Transverse colon (tissue), 4 donors: ENCODE results near the gene PADI6. TPM values are rescaled to one million over a fixed set of nuclear protein-coding genes. Genes with fewer than 3 reads are reported as not detected.

Source experiments
- DNase-seq: peaks from one replicate; pipeline ENCODE4 v3.0.0-alpha.2; 2019
- H3K27ac ChIP-seq, 4 donors: fragments of 200-600 bp; sonication (generic); 2 replicates each; pipeline ENCODE4 v1.5.1; 2016 to 2018; ENCODE audit warnings: inconsistent platforms in 4 of 4
- H3K27me3 ChIP-seq: fragments of 200-600 bp; sonication (generic); 2 replicates; pipeline ENCODE4 v1.5.1; 2017; ENCODE audit warnings: inconsistent platforms
- H3K36me3 ChIP-seq, 4 donors: fragments of 200-600 bp; sonication (generic); 2 replicates each; pipeline ENCODE4 v1.5.1; 2017 to 2019; ENCODE audit warnings: inconsistent platforms in 4 of 4
- H3K4me1 ChIP-seq, 4 donors: fragments of 200-600 bp; sonication (generic); 2 replicates each; pipeline ENCODE4 v1.5.1; 2017 to 2020; ENCODE audit warnings: inconsistent platforms in 4 of 4
- H3K4me3 ChIP-seq, 4 donors: fragments of 200-600 bp; sonication (generic); 1 replicate in 1 of 4; 2 replicates in 3 of 4; pipeline versions ENCODE4 v1.5.1 to v1.6.1; 2017 to 2019; ENCODE audit warnings: inconsistent platforms in 4 of 4
- H3K9me3 ChIP-seq, 2 donors: fragments of 200-600 bp; sonication (generic); 2 replicates each; pipeline ENCODE4 v1.5.1; 2017 to 2019; ENCODE audit warnings: inconsistent platforms in 2 of 2
- EP300 ChIP-seq: sonication (generic); formaldehyde crosslinking; IDR thresholded peaks from one replicate; pipeline ENCODE4 v1.6.1; 2017; ENCODE audit warnings: antibody characterized with exemption, low read depth
- POLR2A ChIP-seq: fragments of 450-650 bp; IDR thresholded peaks from one replicate; pipeline ENCODE4 v1.6.1; 2016; ENCODE audit warnings: antibody characterized with exemption, mild to moderate bottlenecking, moderate library complexity
- POLR2AphosphoS5 ChIP-seq, 3 donors: sonication (generic); formaldehyde crosslinking; IDR thresholded peaks; one replicate each; pipeline ENCODE4 v1.6.1; 2016; ENCODE audit warnings: antibody characterized with exemption in 3 of 3
- WGBS, 2 donors: methylation state at CpG; one replicate each; pipeline ENCODE4 v1.1.5; 2018; ENCODE audit warnings: low coverage in 1 of 2; 5-methylcytosine and 5-hydroxymethylcytosine counted together
- in situ Hi-C, 4 donors: fragments of 200-750 bp; cut with MboI; loops; one replicate each; pipeline versions ENCODE4 v1.15.0 to v1.15.1; 2017; ENCODE audit warnings: low sequenced_read_pairs in 3 of 4, low pct_ligation_motif_present in 1 of 4, low pct_unique_long_range_greater_than_20kb in 1 of 4
- intact Hi-C: fragments of 100-400 bp; cut with DNase I; formaldehyde crosslinking; loops from one replicate; pipeline ENCODE4 v1.15.1; 2023; ENCODE audit warnings: low total_unique reads
- total RNA-seq, 4 donors: library from RNA; depleted of rRNA; stranded (reverse); fragments of >200 nt; gene quantifications; one replicate each; pipeline ENCODE4 v1.1.0, GENCODE V29; 2016
- TF ChIP-seq, protein P1 (sequence below), 5 experiments: fragments of 200-600 bp in 3 of 5; fragments of 450-650 bp in 2 of 5; sonication (generic) in 3 of 5; IDR thresholded peaks; 1 replicate in 2 of 5; 2 replicates in 3 of 5; pipeline ENCODE4 v1.5.1; 2016 to 2017; ENCODE audit warnings: antibody characterized with exemption in 5 of 5, inconsistent platforms in 3 of 5, mild to moderate bottlenecking in 2 of 5, moderate library complexity in 1 of 5

Gene PADI6
- total RNA-seq, 4 donors from 2014 or later = not detected

DNA sequence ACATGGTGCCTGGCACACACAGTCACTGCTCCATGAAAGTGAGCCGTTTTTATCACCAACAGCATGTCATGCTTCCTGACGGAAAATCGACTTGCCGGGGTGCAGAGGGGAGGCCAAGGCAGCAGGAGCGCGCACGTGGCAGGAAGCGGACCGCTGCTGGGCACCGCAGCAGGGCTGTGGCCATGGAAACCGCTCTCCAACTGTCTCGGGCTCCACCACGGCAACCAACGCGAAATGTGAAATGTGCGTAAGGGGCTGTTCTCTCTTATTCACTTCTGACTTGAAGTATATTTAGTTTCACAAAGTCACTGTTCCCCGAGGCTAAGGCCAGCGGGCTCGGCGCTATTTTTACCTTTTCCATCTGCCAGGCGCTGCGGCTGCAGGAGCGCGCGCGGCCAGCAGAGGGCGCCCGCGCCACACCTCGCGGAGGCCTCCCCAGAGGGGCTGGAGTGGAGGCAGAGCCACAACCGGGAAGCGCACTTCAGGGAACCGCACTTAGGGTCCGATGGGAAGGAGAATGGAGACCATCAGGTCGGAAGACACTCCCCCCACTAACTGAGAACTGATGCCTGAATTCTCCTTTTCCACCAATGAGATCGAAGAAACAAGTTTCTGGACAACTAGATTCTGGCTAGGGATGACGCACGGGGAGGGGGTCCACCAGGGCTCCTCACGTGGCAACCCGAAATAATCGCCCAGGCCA is 47.8 kb downstream of the PADI6 start:
- Histone ChIP-seq H3K9me3 (no peaks in the 10 kb centered on the region), H3K36me3 (peaks cover 0 to 45% (median 13%) of the 10 kb centered on the region in 4 donors), H3K4me3 (no peak overlapping the region), H3K4me1 (peaks cover 0 to 11% (median 5%) of the 10 kb centered on the region in 4 donors), H3K27me3 (no peaks in the 10 kb centered on the region), H3K27ac (no peak overlapping the region)
- intact Hi-C loops = loop anchor here (1.0 kb wide), 1 partner anchor 19 kb away; no protein-coding TSS in a partner anchor
- WGBS, 2 donors = 41 to 68% methylated on average over 12 to 42 of the region's 42 CpGs
- in situ Hi-C loops = no loop called here
- TF ChIP-seq, protein P1, sequence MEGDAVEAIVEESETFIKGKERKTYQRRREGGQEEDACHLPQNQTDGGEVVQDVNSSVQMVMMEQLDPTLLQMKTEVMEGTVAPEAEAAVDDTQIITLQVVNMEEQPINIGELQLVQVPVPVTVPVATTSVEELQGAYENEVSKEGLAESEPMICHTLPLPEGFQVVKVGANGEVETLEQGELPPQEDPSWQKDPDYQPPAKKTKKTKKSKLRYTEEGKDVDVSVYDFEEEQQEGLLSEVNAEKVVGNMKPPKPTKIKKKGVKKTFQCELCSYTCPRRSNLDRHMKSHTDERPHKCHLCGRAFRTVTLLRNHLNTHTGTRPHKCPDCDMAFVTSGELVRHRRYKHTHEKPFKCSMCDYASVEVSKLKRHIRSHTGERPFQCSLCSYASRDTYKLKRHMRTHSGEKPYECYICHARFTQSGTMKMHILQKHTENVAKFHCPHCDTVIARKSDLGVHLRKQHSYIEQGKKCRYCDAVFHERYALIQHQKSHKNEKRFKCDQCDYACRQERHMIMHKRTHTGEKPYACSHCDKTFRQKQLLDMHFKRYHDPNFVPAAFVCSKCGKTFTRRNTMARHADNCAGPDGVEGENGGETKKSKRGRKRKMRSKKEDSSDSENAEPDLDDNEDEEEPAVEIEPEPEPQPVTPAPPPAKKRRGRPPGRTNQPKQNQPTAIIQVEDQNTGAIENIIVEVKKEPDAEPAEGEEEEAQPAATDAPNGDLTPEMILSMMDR (IDR thresholded peaks at IDR 0.05) = peak; percentile 97 to 100 (median 99)
- TF ChIP-seq POLR2AphosphoS5 (IDR thresholded peaks at IDR 0.05) = no peak
- peak; percentile 73 for DNase-seq

DNA sequence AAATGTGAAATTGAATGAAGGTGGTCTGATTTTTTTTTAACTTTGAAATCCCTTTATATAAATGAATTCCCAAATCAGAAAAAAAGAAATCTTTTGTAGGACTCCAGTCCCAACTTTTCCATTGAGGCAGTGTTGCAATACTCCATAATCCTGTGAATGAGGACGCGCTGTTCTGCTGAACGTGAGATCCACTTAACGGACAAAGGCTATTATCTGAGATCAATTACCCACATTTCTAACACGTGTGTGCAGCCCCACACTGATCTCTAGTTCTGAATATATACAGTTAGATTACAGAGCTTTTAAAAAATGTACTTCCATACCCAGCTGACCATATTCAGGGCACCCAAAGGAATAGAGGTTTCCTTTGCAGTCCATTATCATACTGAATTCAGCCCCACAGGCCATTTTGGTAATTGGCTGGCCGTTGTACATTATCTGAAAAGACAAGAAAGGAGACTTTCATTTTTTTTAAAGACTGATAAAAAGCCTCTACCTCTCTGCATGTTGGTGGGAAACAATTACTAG is 48.5 kb downstream of the PADI6 start:
- DNase-seq = no peak
- TF ChIP-seq POLR2AphosphoS5 (IDR thresholded peaks at IDR 0.05) (no peak), EP300 (no peak), POLR2A (no peak)
- TF ChIP-seq, protein P1 (IDR thresholded peaks at IDR 0.05) = no peak
- WGBS, 2 donors = 83 to 86% methylated on average over 4 to 6 of the region's 6 CpGs
- intact Hi-C loops = loop anchor here (1.0 kb wide), 1 partner anchor 18 kb away; no protein-coding TSS in a partner anchor
- Histone ChIP-seq H3K27me3 (no peaks in the 10 kb centered on the region), H3K36me3 (peaks cover 0 to 45% (median 13%) of the 10 kb centered on the region in 4 donors), H3K9me3 (no peaks in the 10 kb centered on the region), H3K4me3 (no peak overlapping the region), H3K27ac (no peak overlapping the region), H3K4me1 (peaks cover 0 to 11% (median 5%) of the 10 kb centered on the region in 4 donors)
- in situ Hi-C loops = no loop called here

DNA sequence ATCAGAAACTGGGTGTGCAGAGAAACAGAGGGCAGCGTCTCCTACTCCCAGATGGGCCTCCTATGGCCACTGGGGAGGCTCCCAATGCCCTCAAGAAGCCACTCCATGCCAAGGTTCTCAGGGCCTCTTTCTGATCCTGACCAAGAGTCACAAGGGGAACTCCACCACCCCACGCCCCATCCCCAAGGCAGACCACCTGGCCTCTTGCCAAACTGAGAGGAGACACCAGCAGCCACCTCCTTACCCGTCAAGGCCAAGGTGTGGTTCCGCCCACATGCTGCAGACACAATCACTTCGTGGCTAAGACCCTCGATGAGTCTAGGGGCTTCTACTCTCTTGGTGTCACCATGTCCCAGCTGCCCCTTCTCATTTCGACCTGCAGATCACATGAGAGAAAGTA is 50.5 kb downstream of the PADI6 start:
- H3K4me3 ChIP-seq = no peak overlapping the region
- intact Hi-C loops = no loop called here
- no peaks in the 10 kb centered on the region for H3K27me3 ChIP-seq
- no peaks in the 10 kb centered on the region for H3K9me3 ChIP-seq
- no peak overlapping the region for H3K27ac ChIP-seq
- peaks cover 0 to 37% (median 10%) of the 10 kb centered on the region in 4 donors for H3K36me3 ChIP-seq
- WGBS, 2 donors = 81% methylated on average over 7 of the region's 7 CpGs; no CpG with 5 or more reads in 1 of the 2 donors
- TF ChIP-seq POLR2A = no peak
- no peak for TF ChIP-seq EP300
- TF ChIP-seq POLR2AphosphoS5 (IDR thresholded peaks at IDR 0.05) = no peak
- TF ChIP-seq, protein P1 (IDR thresholded peaks at IDR 0.05) = no peak
- DNase-seq = no peak
- in situ Hi-C loops = no loop called here
- peaks cover 0 to 19% (median 6%) of the 10 kb centered on the region in 4 donors for H3K4me1 ChIP-seq

DNA sequence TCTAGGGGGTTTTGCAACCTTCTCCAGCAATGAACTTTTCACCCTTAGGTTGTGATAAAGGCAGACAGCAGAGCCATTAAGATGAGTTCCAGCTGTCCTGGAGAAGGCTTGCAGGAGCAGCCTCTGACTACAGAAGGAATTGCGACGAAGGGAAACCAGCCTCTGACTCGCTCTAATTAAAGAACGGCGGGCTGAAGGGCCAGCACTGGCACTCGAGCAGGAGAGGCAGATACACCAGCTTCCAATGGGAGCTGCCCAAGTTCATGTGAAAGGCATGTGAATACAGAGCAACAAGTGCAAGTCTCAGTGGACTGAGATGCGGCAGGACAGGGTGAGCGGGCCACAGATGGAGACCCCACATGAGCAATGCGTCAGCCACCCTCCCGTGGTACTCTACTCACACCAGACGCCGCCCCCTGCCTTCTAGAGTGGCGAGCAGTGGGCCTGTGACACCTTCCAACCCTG is 51.8 kb downstream of the PADI6 start:
- 71% methylated on average over 13 of the region's 13 CpGs; no CpG with 5 or more reads in 1 of the 2 donors for WGBS, 2 donors
- intact Hi-C loops = no loop called here
- no peak for DNase-seq
- Histone ChIP-seq H3K27me3 (no peaks in the 10 kb centered on the region), H3K4me3 (no peak overlapping the region), H3K9me3 (no peaks in the 10 kb centered on the region), H3K27ac (peak overlapping the region; percentile 25 to 78 (median 60)), H3K4me1 (peaks cover 2 to 33% (median 13%) of the 10 kb centered on the region in 4 donors), H3K36me3 (peaks cover 0 to 29% (median 7%) of the 10 kb centered on the region in 4 donors)
- TF ChIP-seq EP300 (no peak), POLR2A (no peak), POLR2AphosphoS5 (IDR thresholded peaks at IDR 0.05) (peak; percentile 7 to 36 (median 35))
- in situ Hi-C loops = no loop called here
